GM23338 (cell line): ENCODE data around the gene C16orf87. TPM values are rescaled to one million over a fixed set of nuclear protein-coding genes. Genes with fewer than 3 reads are reported as not detected.

Source experiments
- ATAC-seq: fragments of 200-7000 bp; cut with Tn5 transposase; 3 replicates; pipeline ENCODE4 v1.9.1; 2020
- DNase-seq: peaks from one replicate; pipeline ENCODE4 v3.0.0-alpha.2; 2015; ENCODE audit warnings: low spot score
- H2AFZ ChIP-seq: fragments of 200-600 bp; sonication (generic); 2 replicates; pipeline ENCODE4 v1.8.0; 2016; ENCODE audit warnings: antibody characterized with exemption, mild to moderate bottlenecking, moderate library complexity
- H3F3A ChIP-seq: fragments of 200-600 bp; sonication (generic); replicated peaks from 2 replicates; pipeline ENCODE4 v1.8.0; 2017; ENCODE audit warnings: antibody characterized with exemption, mixed run types, low read depth
- H3K27ac ChIP-seq: fragments of 200-600 bp; sonication (generic); 2 replicates; pipeline ENCODE4 v1.6.1; 2016; ENCODE audit warnings: low read depth
- H3K27me3 ChIP-seq: fragments of 200-600 bp; sonication (generic); 2 replicates; pipeline ENCODE4 v1.8.0; 2016; ENCODE audit warnings: mild to moderate bottlenecking, mixed run types, moderate library complexity; ENCODE audit not compliant: insufficient read depth
- H3K36me3 ChIP-seq: fragments of 200-600 bp; sonication (generic); 2 replicates; pipeline ENCODE4 v1.8.0; 2016; ENCODE audit warnings: mild to moderate bottlenecking; ENCODE audit not compliant: insufficient read depth
- H3K4me1 ChIP-seq: fragments of 200-600 bp; sonication (generic); 2 replicates; pipeline ENCODE4 v1.8.0; 2016; ENCODE audit warnings: mild to moderate bottlenecking, moderate library complexity; ENCODE audit not compliant: insufficient read depth
- H3K4me2 ChIP-seq: fragments of 200-600 bp; sonication (generic); 2 replicates; pipeline ENCODE4 v1.7.1; 2017; ENCODE audit warnings: mixed run types
- H3K4me3 ChIP-seq: fragments of 200-600 bp; sonication (generic); 2 replicates; pipeline ENCODE4 v1.6.1; 2016; ENCODE audit warnings: mixed run types
- H3K79me2 ChIP-seq: fragments of 200-600 bp; sonication (generic); replicated peaks from 2 replicates; pipeline ENCODE4 v1.8.0; 2017; ENCODE audit warnings: mild to moderate bottlenecking; ENCODE audit not compliant: insufficient read depth
- H3K9me2 ChIP-seq: fragments of 200-600 bp; sonication (generic); 2 replicates; pipeline ENCODE4 v1.8.0; 2017; ENCODE audit not compliant: insufficient read depth
- H4K20me1 ChIP-seq: fragments of 200-600 bp; sonication (generic); replicated peaks from 2 replicates; pipeline ENCODE4 v1.8.0; 2017; ENCODE audit warnings: mild to moderate bottlenecking; ENCODE audit not compliant: insufficient read depth
- H3K27ac Mint-ChIP-seq: 2 replicates; pipeline ENCODE4 v1.8.0; 2020; ENCODE audit warnings: inconsistent platforms, mild to moderate bottlenecking, moderate library complexity, mixed read lengths
- H3K27me3 Mint-ChIP-seq: 3 replicates; pipeline ENCODE4 v1.8.0; 2022; ENCODE audit warnings: low read depth, mild to moderate bottlenecking, moderate library complexity, mixed read lengths, inconsistent platforms; ENCODE audit not compliant: insufficient read depth, poor library complexity
- H3K36me3 Mint-ChIP-seq: 3 replicates; pipeline ENCODE4 v1.8.0; 2021; ENCODE audit warnings: low read depth, mild to moderate bottlenecking, inconsistent platforms, moderate library complexity, mixed read lengths
- H3K4me1 Mint-ChIP-seq: 3 replicates; pipeline ENCODE4 v1.8.0; 2020; ENCODE audit warnings: mild to moderate bottlenecking, inconsistent platforms, mixed read lengths
- H3K4me3 Mint-ChIP-seq: 3 replicates; pipeline ENCODE4 v1.8.0; 2021; ENCODE audit warnings: moderate library complexity, mild to moderate bottlenecking, inconsistent platforms, mixed read lengths
- H3K9me3 Mint-ChIP-seq: 3 replicates; pipeline ENCODE4 v1.8.0; 2020; ENCODE audit warnings: moderate library complexity, mild to moderate bottlenecking, inconsistent platforms, mixed read lengths
- EZH2 ChIP-seq: fragments of 200-600 bp; sonication (generic); IDR thresholded peaks from one replicate; pipeline ENCODE4 v1.8.0; 2017; ENCODE audit warnings: antibody characterized with exemption, mild to moderate bottlenecking, low read depth; ENCODE audit not compliant: unreplicated experiment
- EZH2phosphoT487 ChIP-seq: fragments of 200-600 bp; sonication (generic); IDR thresholded peaks from one replicate; pipeline ENCODE4 v1.8.1; 2018; ENCODE audit warnings: antibody characterized with exemption; ENCODE audit not compliant: unreplicated experiment
- JUNB ChIP-seq: IDR thresholded peaks from one replicate; pipeline ENCODE4 v1.6.1; 2016; ENCODE audit warnings: antibody characterized with exemption; ENCODE audit not compliant: unreplicated experiment
- NANOG ChIP-seq: IDR thresholded peaks from 2 replicates; pipeline ENCODE4 v1.6.1; 2016; ENCODE audit warnings: antibody characterized with exemption, borderline replicate concordance
- POLR2AphosphoS5 ChIP-seq: IDR thresholded peaks from 2 replicates; pipeline ENCODE4 v1.6.1; 2016; ENCODE audit warnings: antibody characterized with exemption, low read depth
- STAT1 ChIP-seq: IDR thresholded peaks from one replicate; pipeline ENCODE4 v1.6.1; 2016; ENCODE audit warnings: antibody characterized with exemption; ENCODE audit not compliant: unreplicated experiment
- ZNF114 ChIP-seq: fragments of 250-450 bp; sonication (Bioruptor Pico); IDR thresholded peaks from 2 replicates; pipeline ENCODE4 v1.5.0; 2020; ENCODE audit warnings: mild to moderate bottlenecking, moderate library complexity
- ZNF331 ChIP-seq: fragments of 250-450 bp; sonication (Bioruptor Pico); IDR thresholded peaks from 2 replicates; pipeline ENCODE4 v1.5.0; 2020; ENCODE audit warnings: low read depth, mild to moderate bottlenecking, moderate library complexity
- polyA plus RNA-seq: library from polyadenylated mRNA; unstranded; fragments of >200 nt; fragmentation: Nextera tagmentation; extraction: Ambion mirVana; gene quantifications from 2 replicates; pipeline ENCODE4 v1.2.1, GENCODE V29; 2016
- total RNA-seq: library from RNA; depleted of rRNA; stranded (reverse); fragments of >200 nt; shearing (Covaris generic); gene quantifications from 2 replicates; pipeline ENCODE4 v1.2.3, GENCODE V29; 2014
- TF ChIP-seq, protein P1 (sequence below): IDR thresholded peaks from one replicate; pipeline ENCODE4 v1.6.1; 2018; ENCODE audit warnings: antibody characterized with exemption; ENCODE audit not compliant: unreplicated experiment
- TF ChIP-seq, protein P2 (sequence below): IDR thresholded peaks from 2 replicates; pipeline ENCODE4 v1.6.1; 2016; ENCODE audit warnings: antibody characterized with exemption
- TF ChIP-seq, protein P3 (sequence below): fragments of 250-450 bp; sonication (Bioruptor Pico); IDR thresholded peaks from 2 replicates; pipeline ENCODE4 v1.5.0; 2020; ENCODE audit warnings: mild to moderate bottlenecking, moderate library complexity
- TF ChIP-seq, protein P4 (sequence below), 2 experiments: fragments of 200-600 bp in 1 of 2; sonication (generic) in 1 of 2; conservative IDR thresholded peaks; 2 replicates each; pipeline versions ENCODE4 v1.5.1 to v1.6.1; 2016 to 2017; ENCODE audit warnings: antibody characterized with exemption in 2 of 2, low read depth in 2 of 2, mild to moderate bottlenecking in 2 of 2, moderate library complexity in 1 of 2

Gene C16orf87
- total and polyA plus RNA-seq, 2 experiments from 2014 or later: 23.4 to 46.0 TPM

DNA sequence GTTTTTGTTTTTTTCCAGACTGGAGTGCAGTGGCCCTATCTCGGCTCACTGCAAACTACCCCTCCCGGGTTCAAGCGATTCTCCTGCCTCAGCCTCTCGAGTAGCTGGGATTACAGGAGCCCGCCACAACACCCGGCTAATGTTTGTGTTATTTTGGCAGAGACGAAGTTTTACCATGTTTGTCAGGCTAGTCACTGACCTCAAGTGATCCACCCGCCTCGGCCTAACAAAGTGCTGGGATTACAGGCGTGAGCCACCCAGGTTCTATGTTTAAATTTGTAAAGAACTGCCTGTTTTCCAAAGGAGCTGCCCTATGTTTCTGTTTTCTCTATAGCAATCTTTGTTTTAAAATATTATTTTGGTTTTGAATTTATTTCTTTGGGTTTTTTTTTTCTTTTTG is 13.8 kb upstream of the C16orf87 start:
- no peak overlapping the region for H3K27ac Mint-ChIP-seq
- H3K4me3 Mint-ChIP-seq: no peak overlapping the region
- peaks cover 2% of the 10 kb centered on the region for H3K27me3 Mint-ChIP-seq
- H3K36me3 ChIP-seq: no peaks in the 10 kb centered on the region
- H3K4me3 ChIP-seq: no peak overlapping the region
- H3K9me3 Mint-ChIP-seq: peaks cover 14% of the 10 kb centered on the region
- 0 out of 2 replicates have a peak, but pooled peaks cover under 1% of the 10 kb centered on the region for H3F3A ChIP-seq
- H3K79me2 ChIP-seq: no peaks in the 10 kb centered on the region
- no peak for TF ChIP-seq ZNF114
- TF ChIP-seq EZH2: no peak
- TF ChIP-seq, protein P1, sequence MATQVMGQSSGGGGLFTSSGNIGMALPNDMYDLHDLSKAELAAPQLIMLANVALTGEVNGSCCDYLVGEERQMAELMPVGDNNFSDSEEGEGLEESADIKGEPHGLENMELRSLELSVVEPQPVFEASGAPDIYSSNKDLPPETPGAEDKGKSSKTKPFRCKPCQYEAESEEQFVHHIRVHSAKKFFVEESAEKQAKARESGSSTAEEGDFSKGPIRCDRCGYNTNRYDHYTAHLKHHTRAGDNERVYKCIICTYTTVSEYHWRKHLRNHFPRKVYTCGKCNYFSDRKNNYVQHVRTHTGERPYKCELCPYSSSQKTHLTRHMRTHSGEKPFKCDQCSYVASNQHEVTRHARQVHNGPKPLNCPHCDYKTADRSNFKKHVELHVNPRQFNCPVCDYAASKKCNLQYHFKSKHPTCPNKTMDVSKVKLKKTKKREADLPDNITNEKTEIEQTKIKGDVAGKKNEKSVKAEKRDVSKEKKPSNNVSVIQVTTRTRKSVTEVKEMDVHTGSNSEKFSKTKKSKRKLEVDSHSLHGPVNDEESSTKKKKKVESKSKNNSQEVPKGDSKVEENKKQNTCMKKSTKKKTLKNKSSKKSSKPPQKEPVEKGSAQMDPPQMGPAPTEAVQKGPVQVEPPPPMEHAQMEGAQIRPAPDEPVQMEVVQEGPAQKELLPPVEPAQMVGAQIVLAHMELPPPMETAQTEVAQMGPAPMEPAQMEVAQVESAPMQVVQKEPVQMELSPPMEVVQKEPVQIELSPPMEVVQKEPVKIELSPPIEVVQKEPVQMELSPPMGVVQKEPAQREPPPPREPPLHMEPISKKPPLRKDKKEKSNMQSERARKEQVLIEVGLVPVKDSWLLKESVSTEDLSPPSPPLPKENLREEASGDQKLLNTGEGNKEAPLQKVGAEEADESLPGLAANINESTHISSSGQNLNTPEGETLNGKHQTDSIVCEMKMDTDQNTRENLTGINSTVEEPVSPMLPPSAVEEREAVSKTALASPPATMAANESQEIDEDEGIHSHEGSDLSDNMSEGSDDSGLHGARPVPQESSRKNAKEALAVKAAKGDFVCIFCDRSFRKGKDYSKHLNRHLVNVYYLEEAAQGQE: no peak
- no peak for TF ChIP-seq POLR2AphosphoS5
- TF ChIP-seq EZH2phosphoT487: no peak
- TF ChIP-seq, protein P2, sequence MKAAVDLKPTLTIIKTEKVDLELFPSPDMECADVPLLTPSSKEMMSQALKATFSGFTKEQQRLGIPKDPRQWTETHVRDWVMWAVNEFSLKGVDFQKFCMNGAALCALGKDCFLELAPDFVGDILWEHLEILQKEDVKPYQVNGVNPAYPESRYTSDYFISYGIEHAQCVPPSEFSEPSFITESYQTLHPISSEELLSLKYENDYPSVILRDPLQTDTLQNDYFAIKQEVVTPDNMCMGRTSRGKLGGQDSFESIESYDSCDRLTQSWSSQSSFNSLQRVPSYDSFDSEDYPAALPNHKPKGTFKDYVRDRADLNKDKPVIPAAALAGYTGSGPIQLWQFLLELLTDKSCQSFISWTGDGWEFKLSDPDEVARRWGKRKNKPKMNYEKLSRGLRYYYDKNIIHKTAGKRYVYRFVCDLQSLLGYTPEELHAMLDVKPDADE: no peak
- no peak for TF ChIP-seq JUNB
- TF ChIP-seq, protein P3, sequence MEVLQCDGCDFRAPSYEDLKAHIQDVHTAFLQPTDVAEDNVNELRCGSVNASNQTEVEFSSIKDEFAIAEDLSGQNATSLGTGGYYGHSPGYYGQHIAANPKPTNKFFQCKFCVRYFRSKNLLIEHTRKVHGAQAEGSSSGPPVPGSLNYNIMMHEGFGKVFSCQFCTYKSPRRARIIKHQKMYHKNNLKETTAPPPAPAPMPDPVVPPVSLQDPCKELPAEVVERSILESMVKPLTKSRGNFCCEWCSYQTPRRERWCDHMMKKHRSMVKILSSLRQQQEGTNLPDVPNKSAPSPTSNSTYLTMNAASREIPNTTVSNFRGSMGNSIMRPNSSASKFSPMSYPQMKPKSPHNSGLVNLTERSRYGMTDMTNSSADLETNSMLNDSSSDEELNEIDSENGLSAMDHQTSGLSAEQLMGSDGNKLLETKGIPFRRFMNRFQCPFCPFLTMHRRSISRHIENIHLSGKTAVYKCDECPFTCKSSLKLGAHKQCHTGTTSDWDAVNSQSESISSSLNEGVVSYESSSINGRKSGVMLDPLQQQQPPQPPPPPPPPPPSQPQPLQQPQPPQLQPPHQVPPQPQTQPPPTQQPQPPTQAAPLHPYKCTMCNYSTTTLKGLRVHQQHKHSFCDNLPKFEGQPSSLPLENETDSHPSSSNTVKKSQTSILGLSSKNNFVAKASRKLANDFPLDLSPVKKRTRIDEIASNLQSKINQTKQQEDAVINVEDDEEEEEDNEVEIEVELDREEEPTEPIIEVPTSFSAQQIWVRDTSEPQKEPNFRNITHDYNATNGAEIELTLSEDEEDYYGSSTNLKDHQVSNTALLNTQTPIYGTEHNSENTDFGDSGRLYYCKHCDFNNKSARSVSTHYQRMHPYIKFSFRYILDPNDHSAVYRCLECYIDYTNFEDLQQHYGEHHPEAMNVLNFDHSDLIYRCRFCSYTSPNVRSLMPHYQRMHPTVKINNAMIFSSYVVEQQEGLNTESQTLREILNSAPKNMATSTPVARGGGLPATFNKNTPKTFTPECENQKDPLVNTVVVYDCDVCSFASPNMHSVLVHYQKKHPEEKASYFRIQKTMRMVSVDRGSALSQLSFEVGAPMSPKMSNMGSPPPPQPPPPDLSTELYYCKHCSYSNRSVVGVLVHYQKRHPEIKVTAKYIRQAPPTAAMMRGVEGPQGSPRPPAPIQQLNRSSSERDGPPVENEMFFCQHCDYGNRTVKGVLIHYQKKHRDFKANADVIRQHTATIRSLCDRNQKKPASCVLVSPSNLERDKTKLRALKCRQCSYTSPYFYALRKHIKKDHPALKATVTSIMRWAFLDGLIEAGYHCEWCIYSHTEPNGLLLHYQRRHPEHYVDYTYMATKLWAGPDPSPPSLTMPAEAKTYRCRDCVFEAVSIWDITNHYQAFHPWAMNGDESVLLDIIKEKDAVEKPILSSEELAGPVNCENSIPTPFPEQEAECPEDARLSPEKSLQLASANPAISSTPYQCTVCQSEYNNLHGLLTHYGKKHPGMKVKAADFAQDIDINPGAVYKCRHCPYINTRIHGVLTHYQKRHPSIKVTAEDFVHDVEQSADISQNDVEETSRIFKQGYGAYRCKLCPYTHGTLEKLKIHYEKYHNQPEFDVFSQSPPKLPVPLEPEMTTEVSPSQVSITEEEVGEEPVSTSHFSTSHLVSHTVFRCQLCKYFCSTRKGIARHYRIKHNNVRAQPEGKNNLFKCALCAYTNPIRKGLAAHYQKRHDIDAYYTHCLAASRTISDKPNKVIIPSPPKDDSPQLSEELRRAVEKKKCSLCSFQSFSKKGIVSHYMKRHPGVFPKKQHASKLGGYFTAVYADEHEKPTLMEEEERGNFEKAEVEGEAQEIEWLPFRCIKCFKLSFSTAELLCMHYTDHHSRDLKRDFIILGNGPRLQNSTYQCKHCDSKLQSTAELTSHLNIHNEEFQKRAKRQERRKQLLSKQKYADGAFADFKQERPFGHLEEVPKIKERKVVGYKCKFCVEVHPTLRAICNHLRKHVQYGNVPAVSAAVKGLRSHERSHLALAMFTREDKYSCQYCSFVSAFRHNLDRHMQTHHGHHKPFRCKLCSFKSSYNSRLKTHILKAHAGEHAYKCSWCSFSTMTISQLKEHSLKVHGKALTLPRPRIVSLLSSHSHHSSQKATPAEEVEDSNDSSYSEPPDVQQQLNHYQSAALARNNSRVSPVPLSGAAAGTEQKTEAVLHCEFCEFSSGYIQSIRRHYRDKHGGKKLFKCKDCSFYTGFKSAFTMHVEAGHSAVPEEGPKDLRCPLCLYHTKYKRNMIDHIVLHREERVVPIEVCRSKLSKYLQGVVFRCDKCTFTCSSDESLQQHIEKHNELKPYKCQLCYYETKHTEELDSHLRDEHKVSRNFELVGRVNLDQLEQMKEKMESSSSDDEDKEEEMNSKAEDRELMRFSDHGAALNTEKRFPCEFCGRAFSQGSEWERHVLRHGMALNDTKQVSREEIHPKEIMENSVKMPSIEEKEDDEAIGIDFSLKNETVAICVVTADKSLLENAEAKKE (CRISPR knock-in tag): no peak
- no peak for TF ChIP-seq ZNF331 (CRISPR knock-in tag)
- TF ChIP-seq, protein P4, sequence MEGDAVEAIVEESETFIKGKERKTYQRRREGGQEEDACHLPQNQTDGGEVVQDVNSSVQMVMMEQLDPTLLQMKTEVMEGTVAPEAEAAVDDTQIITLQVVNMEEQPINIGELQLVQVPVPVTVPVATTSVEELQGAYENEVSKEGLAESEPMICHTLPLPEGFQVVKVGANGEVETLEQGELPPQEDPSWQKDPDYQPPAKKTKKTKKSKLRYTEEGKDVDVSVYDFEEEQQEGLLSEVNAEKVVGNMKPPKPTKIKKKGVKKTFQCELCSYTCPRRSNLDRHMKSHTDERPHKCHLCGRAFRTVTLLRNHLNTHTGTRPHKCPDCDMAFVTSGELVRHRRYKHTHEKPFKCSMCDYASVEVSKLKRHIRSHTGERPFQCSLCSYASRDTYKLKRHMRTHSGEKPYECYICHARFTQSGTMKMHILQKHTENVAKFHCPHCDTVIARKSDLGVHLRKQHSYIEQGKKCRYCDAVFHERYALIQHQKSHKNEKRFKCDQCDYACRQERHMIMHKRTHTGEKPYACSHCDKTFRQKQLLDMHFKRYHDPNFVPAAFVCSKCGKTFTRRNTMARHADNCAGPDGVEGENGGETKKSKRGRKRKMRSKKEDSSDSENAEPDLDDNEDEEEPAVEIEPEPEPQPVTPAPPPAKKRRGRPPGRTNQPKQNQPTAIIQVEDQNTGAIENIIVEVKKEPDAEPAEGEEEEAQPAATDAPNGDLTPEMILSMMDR (conservative IDR thresholded peaks at IDR 0.05; ENCODE audit: low read depth in 2 of 2): no peak
- no peak for TF ChIP-seq STAT1
- no peak for TF ChIP-seq NANOG
- DNase-seq (no peak), ATAC-seq (no peak)
- 0 out of 3 replicates have a peak, but pooled peaks cover 3% of the 10 kb centered on the region for H3K36me3 Mint-ChIP-seq
- no peaks in the 10 kb centered on the region for H3K27me3 ChIP-seq
- peaks cover 6% of the 10 kb centered on the region; the same call in 2 of the 3 replicates for H3K4me1 Mint-ChIP-seq
- H4K20me1 ChIP-seq: no peaks in the 10 kb centered on the region
- no peak overlapping the region for H3K4me2 ChIP-seq
- H3K4me1 ChIP-seq: no peaks in the 10 kb centered on the region
- no peak overlapping the region; the same call in 1 of the 2 replicates for H2AFZ ChIP-seq
- H3K9me2 ChIP-seq: no peaks in the 10 kb centered on the region
- no peak overlapping the region for H3K27ac ChIP-seq
